ENCODE results near the gene FBH1. TPM values are rescaled to one million over a fixed set of nuclear protein-coding genes. Genes with fewer than 3 reads are reported as not detected.

Gene FBH1
- total and polyA plus RNA-seq, 2 experiments from 2014 or later: 62.5 to 90.8 TPM

- DNase-seq (ENCODE audit: low spot score) (no peak), ATAC-seq (peak; percentile 65)
- H3K4me1 Mint-ChIP-seq: peaks cover 5% of the 10 kb centered on the region; the same call in 2 of the 3 replicates
- H3K4me2 ChIP-seq: no peak overlapping the region
- H2AFZ ChIP-seq: peak overlapping the region; percentile 89
- 0 out of 2 replicates have a peak, but pooled peaks cover 3% of the 10 kb centered on the region for H3K4me1 ChIP-seq (ENCODE audit: insufficient read depth)
- H3K36me3 Mint-ChIP-seq (ENCODE audit: low read depth): no peaks in the 10 kb centered on the region
- H3K36me3 ChIP-seq (ENCODE audit: insufficient read depth): no peaks in the 10 kb centered on the region
- H3K27ac Mint-ChIP-seq: no peak overlapping the region
- H3K27me3 Mint-ChIP-seq (ENCODE audit: insufficient read depth, low read depth, poor library complexity): peaks cover 8% of the 10 kb centered on the region
- H3K4me3 Mint-ChIP-seq: no peak overlapping the region
- H3K9me3 Mint-ChIP-seq: no peaks in the 10 kb centered on the region
- H3K27ac ChIP-seq (ENCODE audit: low read depth): no peak overlapping the region
- no peaks in the 10 kb centered on the region for H3K79me2 ChIP-seq (replicated peaks; ENCODE audit: insufficient read depth)
- H4K20me1 ChIP-seq (replicated peaks; ENCODE audit: insufficient read depth): no peaks in the 10 kb centered on the region
- no peaks in the 10 kb centered on the region for H3K9me2 ChIP-seq (ENCODE audit: insufficient read depth)
- no peak overlapping the region for H3K4me3 ChIP-seq
- H3F3A ChIP-seq (replicated peaks; ENCODE audit: low read depth): no peaks in the 10 kb centered on the region
- TF ChIP-seq NANOG (IDR thresholded peaks at IDR 0.05; ENCODE audit: borderline replicate concordance) (no peak), JUNB (IDR thresholded peaks at IDR 0.05; ENCODE audit: unreplicated experiment) (no peak), CREB1 (CRISPR knock-in tag; IDR thresholded peaks at IDR 0.05; ENCODE audit: low read depth) (no peak), ZNF462 (CRISPR knock-in tag; IDR thresholded peaks at IDR 0.05) (no peak), ZNF331 (CRISPR knock-in tag; IDR thresholded peaks at IDR 0.05; ENCODE audit: low read depth) (no peak), CTCF (conservative IDR thresholded peaks at IDR 0.05; ENCODE audit: low read depth in 2 of 2) (no peak), EZH2 (IDR thresholded peaks at IDR 0.05; ENCODE audit: low read depth, unreplicated experiment) (no peak), POLR2AphosphoS5 (IDR thresholded peaks at IDR 0.05; ENCODE audit: low read depth) (no peak), ETS1 (IDR thresholded peaks at IDR 0.05) (no peak), STAT1 (IDR thresholded peaks at IDR 0.05; ENCODE audit: unreplicated experiment) (no peak), REST (IDR thresholded peaks at IDR 0.05; ENCODE audit: unreplicated experiment) (no peak), EZH2phosphoT487 (IDR thresholded peaks at IDR 0.05; ENCODE audit: unreplicated experiment) (no peak), ZNF114 (CRISPR knock-in tag; IDR thresholded peaks at IDR 0.05) (no peak)
- H3K27me3 ChIP-seq (ENCODE audit: insufficient read depth): no peaks in the 10 kb centered on the region
Observed at GRCh38 chr10:5840314-5841307, 49.4 kb upstream of the FBH1 start.
